Endothelial cell (in vitro differentiated cells): Measurements from ENCODE around the gene DNAI1. TPM values are rescaled to one million over a fixed set of nuclear protein-coding genes. Genes with fewer than 3 reads are reported as not detected.

Source experiments
- DNase-seq: peaks from one replicate; pipeline ENCODE4 v3.0.0; 2021; ENCODE audit warnings: low spot score
- H3K27ac Mint-ChIP-seq: one replicate; pipeline ENCODE4 v1.8.0; 2021; ENCODE audit warnings: mixed read lengths, inconsistent platforms; ENCODE audit not compliant: unreplicated experiment
- H3K27me3 Mint-ChIP-seq: one replicate; pipeline ENCODE4 v1.8.0; 2021; ENCODE audit warnings: mild to moderate bottlenecking, moderate library complexity, mixed read lengths, inconsistent platforms; ENCODE audit not compliant: unreplicated experiment
- H3K36me3 Mint-ChIP-seq: one replicate; pipeline ENCODE4 v1.8.0; 2021; ENCODE audit warnings: mild to moderate bottlenecking, low read depth, mixed read lengths, inconsistent platforms; ENCODE audit not compliant: unreplicated experiment
- H3K4me1 Mint-ChIP-seq: one replicate; pipeline ENCODE4 v1.8.0; 2021; ENCODE audit warnings: mild to moderate bottlenecking, mixed read lengths, inconsistent platforms; ENCODE audit not compliant: unreplicated experiment
- H3K4me3 Mint-ChIP-seq: one replicate; pipeline ENCODE4 v1.8.0; 2021; ENCODE audit warnings: mild to moderate bottlenecking, mixed read lengths, inconsistent platforms; ENCODE audit not compliant: unreplicated experiment
- H3K9me3 Mint-ChIP-seq: one replicate; pipeline ENCODE4 v1.8.0; 2021; ENCODE audit warnings: mixed read lengths, inconsistent platforms; ENCODE audit not compliant: unreplicated experiment
- total RNA-seq: library from RNA; stranded (reverse); fragmentation: NEBNext Ultra II Directional; extraction: Animal tissue kit (Norgen Biotek cat#: 25700); gene quantifications from one replicate; pipeline ENCODE4 v1.2.1, GENCODE V29; 2021; ENCODE audit not compliant: unreplicated experiment
- TF ChIP-seq, protein P1 (sequence below): fragments of 200-600 bp; sonication (generic); IDR thresholded peaks from one replicate; pipeline ENCODE4 v1.5.0; 2021; ENCODE audit warnings: antibody characterized with exemption; ENCODE audit not compliant: unreplicated experiment

Gene DNAI1
- total RNA-seq, 1 donor from 2014 or later, result 0.74 TPM

DNA sequence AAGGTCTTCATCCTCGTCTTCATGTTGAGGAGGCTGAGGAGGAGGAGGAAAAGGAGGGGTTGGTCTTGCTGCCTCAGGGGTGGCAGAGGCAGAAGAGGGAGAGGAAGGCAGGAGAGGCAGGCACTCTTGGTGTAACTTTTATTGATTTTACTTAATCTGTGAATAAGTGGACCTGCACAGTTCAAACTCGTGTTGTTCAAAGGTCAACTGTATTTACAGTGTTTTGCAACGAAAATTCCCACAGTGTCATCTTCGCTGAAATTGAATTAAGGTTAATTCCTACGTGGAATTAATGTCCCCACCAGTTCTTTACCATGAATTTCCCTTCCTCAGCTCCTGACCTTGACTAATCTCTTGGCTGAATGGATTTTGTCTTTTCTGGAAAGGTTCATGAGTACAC lies 85.4 kb downstream of the DNAI1 start:
- peaks cover 20% of the 10 kb centered on the region for H3K27me3 Mint-ChIP-seq

GRCh38 chr9:34545497-34545896 lies 86.9 kb downstream of the DNAI1 start:
- peaks cover 17% of the 10 kb centered on the region for H3K27me3 Mint-ChIP-seq
- no peak overlapping the region for H3K4me3 Mint-ChIP-seq
- no peaks in the 10 kb centered on the region for H3K36me3 Mint-ChIP-seq
- no peak for DNase-seq
- no peaks in the 10 kb centered on the region for H3K9me3 Mint-ChIP-seq
- no peak overlapping the region for H3K27ac Mint-ChIP-seq
- TF ChIP-seq, protein P1, sequence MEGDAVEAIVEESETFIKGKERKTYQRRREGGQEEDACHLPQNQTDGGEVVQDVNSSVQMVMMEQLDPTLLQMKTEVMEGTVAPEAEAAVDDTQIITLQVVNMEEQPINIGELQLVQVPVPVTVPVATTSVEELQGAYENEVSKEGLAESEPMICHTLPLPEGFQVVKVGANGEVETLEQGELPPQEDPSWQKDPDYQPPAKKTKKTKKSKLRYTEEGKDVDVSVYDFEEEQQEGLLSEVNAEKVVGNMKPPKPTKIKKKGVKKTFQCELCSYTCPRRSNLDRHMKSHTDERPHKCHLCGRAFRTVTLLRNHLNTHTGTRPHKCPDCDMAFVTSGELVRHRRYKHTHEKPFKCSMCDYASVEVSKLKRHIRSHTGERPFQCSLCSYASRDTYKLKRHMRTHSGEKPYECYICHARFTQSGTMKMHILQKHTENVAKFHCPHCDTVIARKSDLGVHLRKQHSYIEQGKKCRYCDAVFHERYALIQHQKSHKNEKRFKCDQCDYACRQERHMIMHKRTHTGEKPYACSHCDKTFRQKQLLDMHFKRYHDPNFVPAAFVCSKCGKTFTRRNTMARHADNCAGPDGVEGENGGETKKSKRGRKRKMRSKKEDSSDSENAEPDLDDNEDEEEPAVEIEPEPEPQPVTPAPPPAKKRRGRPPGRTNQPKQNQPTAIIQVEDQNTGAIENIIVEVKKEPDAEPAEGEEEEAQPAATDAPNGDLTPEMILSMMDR, result no peak
- H3K4me1 Mint-ChIP-seq, result peaks cover 8% of the 10 kb centered on the region

More for the DNA sequence above, 85.4 kb downstream of the DNAI1 start:
- DNase-seq, result no peak
- Mint-ChIP-seq H3K4me1 (peaks cover 8% of the 10 kb centered on the region), H3K9me3 (no peaks in the 10 kb centered on the region), H3K4me3 (no peak overlapping the region), H3K36me3 (no peaks in the 10 kb centered on the region), H3K27ac (no peak overlapping the region)
- TF ChIP-seq, protein P1, result no peak

- DNase-seq, result no peak
- Mint-ChIP-seq H3K4me1 (peaks cover under 1% of the 10 kb centered on the region), H3K36me3 (no peaks in the 10 kb centered on the region), H3K4me3 (no peak overlapping the region), H3K27ac (peak overlapping the region; percentile 30), H3K27me3 (peaks cover 14% of the 10 kb centered on the region), H3K9me3 (no peaks in the 10 kb centered on the region)
- TF ChIP-seq, protein P1, result no peak
Observed at GRCh38 chr9:34546102-34546833, 87.7 kb downstream of the DNAI1 start.

GRCh38 chr9:34546834-34547827 lies 88.5 kb downstream of the DNAI1 start:
- no peak overlapping the region for H3K4me3 Mint-ChIP-seq
- TF ChIP-seq, protein P1, result peak; percentile 76
- H3K36me3 Mint-ChIP-seq, result no peaks in the 10 kb centered on the region
- no peaks in the 10 kb centered on the region for H3K4me1 Mint-ChIP-seq
- no peaks in the 10 kb centered on the region for H3K9me3 Mint-ChIP-seq
- peak overlapping the region; percentile 30 for H3K27ac Mint-ChIP-seq
- DNase-seq, result peak; percentile 85
- H3K27me3 Mint-ChIP-seq, result peaks cover 14% of the 10 kb centered on the region
